Left hindlimb (tissue), 1 donor: ENCODE data around the gene RPL36.
"Not testable (repeated sequence)": the region's sequence is repeated elsewhere in the genome, so short reads cannot be mapped to it uniquely, and the experiment has no call there.

Experiments used
- DNase-seq: peaks from one replicate; pipeline ENCODE4 v3.0.0-alpha.2; 2018

Gene RPL36

DNA sequence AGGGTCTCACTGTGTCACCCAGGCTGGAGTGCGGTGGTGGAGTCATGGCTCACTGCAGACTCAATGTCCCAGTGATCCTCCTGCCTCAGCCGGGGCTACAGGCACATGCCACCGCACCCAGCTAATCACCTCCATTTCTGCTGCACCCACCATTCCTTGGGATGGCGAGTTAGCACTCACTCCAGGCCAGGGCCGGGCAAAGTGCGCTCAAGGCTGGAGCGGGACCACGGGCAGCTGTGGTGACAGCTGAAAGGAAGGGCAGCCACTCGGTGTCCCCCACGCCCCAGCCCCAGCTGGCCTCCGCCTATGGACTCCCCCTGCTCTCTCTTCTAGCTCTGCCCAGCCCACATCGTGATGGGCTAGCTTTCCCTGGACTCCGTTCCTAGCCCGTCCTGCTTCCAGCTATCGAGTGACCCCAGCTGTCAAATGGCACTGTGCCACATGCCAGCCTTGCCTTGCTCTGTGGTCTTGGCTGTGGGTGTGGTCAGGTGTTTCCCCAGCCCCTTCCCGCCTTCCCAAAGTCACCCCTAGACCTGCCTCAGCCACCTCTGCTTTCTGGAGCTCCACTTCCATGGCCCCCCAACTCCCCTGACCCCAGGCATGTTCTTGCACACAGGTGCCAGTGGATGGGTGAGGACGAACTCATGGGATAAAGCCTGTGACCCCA lies 13.9 kb upstream of the RPL36 start:
- no peak for DNase-seq

DNA sequence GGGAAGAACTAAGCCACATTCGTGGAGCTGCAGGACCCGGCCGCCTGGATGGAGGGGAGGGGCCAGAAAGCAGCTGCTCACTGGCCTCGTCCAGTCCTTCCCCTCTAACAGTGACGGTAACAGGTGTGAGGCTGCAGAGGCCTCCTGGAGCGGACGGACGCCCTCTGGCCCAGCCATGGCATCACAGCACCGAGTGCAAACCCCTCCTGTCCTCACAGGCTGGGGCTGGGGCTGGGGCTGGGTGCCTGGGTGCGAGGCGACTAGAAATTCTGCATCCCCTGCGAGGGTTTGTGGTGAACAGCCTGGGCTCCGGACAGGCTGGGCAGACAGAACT lies 13.4 kb upstream of the RPL36 start:
- no peak for DNase-seq

DNA sequence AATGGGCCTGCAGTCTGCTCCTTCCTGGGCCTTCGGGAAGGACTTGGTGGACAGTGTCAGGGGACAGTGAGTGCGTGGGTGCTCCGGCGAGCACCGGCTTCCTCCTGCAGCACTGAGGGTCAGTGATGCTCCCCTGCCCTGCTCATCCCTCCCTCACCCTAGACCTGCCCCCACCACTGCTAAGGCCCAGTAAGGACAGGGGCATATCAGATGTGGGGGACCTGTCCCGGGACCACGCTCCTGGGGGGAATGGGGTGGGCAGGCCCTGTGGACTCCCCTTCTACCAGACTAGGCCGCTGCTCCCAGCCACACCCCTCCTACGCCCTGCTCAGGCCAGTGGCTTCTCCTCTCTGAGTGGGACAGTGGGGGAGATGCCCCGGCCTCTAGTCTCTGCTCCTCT lies 13.0 kb upstream of the RPL36 start:
- DNase-seq, result no peak

DNA sequence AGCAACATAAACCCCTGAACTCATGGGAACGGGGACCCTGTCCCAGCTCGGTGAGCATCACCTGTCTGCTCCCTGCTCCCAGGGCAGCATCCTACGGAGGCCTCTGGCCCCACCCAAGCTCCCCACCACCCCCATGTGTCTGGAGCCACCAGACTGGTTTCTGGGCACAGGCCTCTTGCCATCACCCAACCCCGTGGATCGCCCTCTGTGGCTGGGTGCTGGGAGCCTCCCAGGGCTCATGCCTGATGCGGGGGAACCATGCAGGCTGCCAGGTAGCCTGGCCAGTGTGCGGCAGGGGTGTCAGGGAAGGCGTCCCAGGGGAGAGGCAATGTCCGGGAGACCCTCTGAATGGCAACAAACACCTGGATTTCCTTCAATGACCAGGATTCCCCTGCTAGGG lies 12.5 kb upstream of the RPL36 start:
- no peak for DNase-seq

DNA sequence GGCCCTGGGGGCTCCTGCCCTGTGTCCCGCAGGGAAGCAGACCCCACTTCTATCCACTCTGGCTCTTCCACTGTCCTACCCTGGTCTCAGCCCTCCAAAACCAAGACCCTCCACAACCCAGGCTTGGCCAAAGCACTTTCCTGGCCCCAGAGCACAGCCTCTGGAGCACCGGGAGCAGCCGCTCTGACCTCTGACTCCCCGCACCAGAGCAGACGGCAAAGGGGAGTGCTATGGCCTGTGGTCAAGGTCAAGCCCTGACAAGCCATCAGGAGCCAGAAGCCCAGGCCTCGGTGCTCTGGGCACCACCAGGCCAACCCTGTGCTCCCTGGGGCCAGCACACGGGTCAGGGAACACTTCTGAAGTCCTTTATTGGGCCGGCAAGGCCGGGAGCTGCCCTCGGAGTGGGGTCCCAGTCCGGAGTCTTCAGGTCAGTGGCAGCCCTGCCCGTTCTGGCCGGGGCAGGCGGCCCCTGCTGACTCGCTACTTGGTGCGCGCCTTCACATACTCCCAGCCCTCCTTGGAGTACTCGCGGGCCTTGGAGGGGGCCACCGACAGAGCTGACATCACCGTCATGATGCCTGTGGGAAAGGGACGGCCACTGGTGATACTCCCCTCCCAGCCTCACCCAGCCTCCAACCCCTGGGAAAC lies 11.9 kb upstream of the RPL36 start:
- no peak for DNase-seq

DNA sequence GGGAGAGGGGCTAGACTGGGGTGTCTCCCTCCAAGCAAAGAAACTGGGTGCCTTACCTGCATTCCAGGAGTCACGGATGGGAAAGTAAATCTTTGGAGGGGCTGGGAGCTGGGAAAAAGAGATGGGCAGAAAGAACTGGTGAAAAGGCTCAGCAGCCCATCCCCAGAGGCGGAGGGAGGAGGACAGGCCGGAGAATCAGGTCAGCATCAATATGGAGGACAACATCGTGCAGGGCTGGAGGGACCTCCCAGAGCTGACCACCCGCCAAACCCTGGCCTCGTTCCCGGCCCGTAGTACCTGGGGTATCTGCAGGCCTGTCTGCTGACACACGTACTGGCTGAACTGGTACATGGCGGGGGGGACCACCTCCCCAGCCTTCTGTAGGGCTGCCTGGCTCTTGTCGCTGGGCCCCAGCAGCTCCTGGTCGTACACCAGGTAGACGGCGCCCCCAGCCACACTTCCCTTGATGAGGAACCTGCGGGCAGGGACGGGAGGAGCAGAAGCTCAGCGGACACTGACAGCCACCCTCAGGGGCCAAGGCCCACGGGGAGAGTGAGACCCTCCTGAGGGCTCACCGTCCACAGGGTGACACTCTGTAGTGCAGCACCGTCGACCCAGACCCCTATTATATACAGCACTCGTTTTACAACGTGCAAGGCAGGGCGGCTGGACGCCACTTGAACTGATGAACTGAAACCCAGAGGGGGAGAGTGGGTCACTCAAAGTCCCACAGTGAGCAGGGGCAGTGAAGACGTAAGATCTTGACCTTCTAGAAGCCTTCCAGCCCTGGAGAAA lies 10.6 kb upstream of the RPL36 start:
- DNase-seq, result no peak

DNA sequence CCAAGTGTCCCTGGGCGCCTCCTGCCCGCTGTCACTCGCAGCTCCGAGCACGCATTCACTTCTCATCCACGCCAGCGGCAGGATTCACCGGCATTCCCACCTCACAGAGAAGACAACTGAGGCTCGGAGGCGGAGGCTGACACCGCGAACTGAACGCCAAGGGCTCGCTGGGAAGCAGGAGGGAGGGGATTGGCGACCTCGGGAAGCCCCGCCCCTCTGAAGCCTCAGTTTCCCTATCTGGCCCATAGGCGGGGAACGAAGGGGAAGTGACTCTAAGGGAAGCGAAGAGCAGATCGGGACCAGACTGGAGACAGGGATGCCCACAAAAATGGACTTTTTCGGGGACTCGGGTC lies 10.0 kb upstream of the RPL36 start:
- no peak for DNase-seq

DNA sequence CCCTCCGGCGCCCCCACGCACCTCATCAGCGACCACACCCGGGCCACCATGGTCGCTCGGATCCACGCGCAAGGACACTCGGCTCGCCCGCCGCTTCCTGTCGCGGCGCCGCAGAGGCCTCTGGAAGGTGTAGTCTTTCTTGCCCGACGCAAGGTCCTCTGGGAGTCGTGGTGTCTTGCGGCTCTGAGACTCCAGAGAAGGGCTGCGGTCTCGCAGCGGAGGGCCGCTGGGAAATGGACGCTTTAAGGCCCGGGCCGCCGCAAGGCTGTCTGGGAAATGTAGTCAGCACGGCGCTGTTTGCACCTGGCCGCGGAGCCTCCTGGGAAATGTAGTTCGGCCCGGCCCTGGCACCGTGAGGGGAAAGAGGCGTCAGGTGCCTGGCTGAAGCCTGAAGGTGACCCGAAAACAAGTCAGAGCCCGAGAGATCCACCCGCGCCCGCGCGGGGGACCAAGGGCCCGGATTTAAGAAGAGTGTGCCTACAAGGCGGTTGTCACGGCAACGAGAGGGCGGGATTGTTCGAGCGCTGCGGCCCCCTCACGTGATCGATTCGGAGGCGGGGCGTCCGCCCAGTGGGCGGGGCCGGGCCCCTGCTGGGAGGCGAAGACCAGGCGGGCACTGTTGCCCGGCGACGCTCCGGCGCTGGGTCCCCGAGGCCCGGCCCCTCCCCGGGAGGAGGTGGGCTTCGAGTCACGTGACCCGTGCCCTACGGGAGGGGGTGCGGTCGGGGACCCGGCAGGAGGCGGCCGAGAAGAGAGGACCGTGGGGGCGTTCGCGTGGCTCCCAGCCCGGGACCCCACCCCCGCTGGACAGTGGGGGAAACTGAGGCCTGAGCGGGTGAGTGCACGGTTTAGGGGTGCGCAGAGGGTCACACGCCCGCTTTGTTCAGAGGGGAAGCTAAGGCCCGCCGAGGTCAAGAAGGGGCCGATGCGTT lies 9.4 kb upstream of the RPL36 start, which contains the start of the genes HSD11B1L and MICOS13:
HSD11B1L (plus strand) TSS at position 591 of the 932 bp plus-strand sequence. CDS start 3,806 bp downstream, outside the sequence.
MICOS13 (minus strand) TSS at position 80 of the 932 bp plus-strand sequence; CDS start at position 50, 30 bp downstream.
- DNase-seq, result peak; percentile 98

DNA sequence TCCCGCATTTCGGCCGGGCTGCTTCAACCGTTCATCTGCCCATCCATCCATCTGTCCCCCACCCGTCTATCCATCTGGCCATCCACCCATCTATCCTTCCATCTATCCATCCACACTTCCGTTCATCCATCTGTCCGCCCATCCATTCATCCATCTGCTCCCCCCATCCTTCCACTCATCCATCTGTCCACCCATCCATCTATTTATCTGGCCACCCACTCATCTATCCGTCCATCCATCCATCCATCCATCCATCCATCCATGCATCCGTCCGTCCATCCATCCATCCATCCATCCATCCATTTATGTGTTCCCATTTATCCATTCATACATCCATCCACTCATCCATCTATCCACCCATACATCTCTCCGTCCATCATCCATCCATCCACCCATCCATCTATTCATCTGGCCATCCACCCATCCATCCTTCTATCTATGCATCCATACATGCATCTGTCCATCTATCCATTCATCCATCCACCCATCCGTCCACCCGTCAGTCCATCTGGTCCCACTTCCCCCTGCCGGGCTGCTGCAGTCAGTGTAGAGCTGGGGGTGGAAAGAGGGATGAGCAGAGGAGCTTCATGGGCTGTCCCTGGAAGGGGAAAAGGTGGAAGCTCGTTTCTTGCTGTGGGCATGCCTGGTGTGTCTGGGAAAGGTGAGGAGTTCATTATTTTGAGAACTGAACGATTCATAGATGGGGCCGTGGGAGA lies 8.5 kb upstream of the RPL36 start:
- no peak for DNase-seq

DNA sequence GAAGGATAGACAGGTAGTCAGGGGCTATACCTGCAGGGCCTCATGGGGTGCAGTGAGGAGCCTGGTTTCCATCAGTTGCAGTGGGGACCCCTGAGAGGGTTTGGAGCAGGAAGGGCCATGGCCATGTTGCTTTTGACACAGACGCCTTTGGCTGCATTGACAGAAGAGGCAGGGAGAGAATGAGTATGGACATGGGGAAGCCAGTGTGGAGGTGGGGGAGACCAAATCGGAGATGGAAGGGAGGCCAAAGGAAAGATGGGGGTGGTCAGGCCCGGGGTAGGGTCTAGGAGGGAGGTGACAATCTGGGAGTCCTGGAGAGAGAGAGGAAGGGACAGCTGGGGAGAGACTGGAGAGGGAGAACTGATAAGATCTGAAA lies 8.0 kb upstream of the RPL36 start:
- DNase-seq, result no peak

DNA sequence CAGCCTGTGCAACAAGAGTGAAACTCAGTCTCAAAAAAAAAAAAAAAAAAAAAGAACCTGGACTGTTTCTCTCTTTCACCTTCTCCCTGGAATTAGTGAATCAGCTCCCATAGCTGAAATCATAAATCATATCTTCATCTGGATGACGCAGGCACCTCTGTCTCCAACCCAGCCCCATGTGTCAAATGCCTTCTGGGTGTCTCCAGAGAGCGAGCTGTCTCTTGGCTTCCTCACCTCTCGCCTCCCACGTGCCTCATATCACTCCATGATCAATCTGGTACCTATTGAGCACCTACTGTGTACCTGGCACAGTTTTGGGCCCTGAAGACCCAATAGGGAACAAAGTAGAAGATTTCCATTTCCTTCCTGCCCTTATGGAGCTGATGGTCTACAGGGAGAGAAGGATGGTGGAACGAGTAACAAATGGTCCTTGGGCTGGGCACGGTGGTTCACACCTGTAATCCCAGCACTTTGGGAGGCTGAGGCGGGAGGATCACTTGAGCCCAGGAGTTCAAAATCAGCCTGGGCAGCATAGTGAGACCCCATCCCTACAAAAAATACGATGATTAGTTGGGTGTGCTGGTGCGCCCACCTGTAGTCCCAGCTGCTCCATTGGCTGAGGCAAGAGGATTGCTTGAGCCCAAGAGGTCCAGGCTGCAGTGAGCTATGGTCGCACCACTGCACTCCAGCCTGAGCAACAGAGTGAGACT lies 6.8 kb upstream of the RPL36 start:
- no peak for DNase-seq

DNA sequence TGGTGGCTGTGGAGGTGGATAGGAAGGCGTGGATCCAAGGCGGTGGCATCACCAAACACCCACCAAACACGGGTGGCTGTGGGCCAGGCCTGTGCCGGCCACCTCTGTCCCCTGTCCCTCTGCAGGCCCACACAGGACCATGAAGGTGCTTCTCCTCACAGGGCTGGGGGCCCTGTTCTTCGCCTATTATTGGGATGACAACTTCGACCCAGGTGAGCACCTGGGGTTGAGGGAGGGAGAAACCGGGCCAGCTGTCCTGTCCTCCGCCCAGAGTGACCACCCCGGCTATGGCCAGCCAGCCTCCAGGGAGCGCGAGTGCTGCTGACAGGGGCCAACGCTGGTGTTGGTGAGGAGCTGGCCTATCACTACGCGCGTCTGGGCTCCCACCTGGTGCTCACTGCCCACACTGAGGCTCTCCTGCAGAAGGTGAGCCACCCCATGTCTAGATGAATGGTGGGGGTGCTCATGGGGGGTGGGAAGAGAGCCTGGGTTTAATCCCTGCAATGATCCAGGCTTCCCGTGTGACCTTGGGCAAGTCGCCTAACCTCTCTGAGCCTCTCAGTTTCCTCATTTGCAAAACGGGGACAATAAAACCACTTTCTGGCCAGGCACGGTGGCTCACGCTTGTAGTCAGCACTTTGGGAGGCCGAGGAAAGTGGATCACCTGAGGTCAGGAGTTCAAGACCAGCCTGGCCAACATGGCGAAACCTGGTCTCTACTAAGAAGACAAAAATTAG lies 5.2 kb upstream of the RPL36 start:
- no peak for DNase-seq

DNA sequence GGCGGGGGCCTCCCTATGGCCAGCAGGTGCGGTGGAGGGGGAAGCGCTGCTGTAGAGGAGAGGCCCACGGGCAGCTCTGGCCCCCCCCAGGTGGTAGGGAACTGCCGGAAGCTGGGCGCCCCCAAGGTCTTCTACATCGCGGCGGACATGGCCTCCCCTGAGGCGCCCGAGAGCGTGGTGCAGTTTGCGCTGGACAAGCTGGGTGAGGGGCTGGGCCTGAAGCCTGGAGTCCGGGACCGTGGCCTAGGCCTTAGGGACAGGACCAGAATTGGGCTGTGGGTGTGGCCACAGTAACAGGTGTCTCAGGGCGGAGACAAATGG lies 3.8 kb upstream of the RPL36 start:
- DNase-seq, result no peak

DNA sequence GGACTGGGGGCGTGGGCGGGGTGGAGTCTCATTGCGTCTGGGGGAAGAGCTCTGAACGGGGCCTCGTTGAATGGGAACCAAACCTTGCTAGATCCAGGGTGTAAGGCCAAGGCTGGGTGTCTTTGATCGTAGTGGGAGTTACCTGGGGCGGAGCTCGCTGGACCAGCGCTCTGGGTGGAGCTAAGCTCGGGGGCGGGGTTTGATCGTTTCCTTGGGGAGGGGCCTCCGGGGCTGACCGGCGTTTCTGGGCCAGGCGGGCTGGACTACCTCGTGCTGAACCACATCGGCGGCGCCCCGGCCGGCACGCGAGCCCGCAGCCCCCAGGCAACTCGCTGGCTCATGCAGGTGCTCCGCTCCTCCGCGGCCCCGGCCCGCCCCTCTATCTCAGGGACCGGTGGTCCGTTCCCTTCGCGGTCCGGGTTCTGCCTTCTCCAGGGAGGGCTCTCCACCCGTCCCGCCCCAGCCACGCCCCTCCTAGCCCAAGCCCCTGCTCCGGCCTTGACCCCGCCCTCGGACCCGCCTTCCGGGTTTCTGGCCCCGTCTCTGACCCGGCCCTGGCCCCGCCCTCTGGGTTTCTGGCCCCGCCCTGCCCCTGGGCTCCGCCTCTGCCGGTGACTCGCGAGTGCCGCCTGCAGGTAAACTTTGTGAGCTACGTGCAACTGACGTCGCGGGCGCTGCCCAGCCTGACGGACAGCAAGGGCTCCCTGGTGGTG lies 3.3 kb upstream of the RPL36 start:
- DNase-seq, result peak; percentile 96

DNA sequence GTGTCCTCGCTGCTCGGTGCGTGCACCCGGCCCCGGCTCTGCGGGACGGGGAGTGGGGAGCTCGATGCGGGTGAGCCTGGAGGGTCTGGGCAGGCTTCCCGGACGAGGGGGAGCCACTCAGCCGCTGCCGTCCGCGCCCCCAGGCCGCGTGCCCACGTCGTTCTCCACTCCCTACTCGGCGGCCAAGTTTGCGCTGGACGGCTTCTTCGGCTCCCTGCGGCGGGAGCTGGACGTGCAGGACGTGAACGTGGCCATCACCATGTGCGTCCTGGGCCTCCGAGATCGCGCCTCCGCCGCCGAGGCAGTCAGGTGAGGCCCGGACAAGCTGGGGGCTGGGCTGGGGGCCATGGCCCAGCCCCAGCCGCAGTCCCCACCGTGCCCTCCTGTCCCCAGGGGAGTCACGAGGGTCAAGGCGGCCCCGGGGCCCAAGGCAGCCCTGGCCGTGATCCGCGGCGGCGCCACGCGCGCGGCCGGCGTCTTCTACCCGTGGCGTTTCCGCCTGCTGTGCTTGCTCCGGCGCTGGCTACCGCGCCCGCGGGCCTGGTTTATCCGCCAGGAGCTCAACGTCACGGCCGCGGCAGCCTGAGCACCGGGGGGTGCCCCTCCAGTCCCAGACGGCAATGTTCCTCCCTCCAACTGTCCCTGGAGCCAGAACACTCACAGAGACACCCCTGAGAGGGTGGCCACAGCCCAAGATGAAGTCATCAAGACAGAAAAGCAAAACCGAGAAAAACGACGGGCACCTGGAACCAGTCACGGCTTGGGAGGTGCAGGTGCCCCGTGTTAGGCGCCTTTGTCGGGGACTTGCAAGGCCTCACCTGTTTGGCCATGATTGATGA lies 2.5 kb upstream of the RPL36 start:
- DNase-seq, result no peak

DNA sequence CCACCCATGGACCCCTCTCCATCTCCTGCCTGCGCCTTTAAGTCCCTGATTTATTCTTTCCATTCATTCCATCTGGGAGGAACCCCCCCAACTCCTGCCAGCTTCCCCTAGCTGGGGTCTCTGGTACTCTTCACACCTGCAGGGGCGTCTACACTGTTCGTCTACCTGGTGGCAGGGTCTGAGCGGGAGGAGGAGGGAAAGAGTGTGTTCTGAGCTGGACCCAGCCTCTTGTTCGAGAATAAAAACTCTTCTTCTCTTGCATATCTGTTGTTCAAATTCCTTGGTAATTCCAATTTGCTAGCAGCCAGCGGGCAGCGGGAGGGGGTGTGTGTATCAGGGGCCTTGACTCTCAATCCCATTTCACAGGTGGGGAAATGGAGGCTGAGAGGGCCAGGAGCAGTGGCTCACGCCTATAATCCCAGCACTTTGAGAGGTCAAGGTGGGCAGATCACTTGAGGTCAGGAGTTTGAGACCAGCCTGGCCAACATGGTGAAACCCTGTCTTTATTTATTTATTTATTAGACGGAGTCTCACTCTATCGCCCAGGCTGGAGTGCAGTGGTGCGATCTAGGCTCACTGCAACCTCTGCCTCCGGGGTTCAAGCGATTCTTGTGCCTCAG lies 1.7 kb upstream of the RPL36 start:
- not testable (repeated sequence) for DNase-seq

DNA sequence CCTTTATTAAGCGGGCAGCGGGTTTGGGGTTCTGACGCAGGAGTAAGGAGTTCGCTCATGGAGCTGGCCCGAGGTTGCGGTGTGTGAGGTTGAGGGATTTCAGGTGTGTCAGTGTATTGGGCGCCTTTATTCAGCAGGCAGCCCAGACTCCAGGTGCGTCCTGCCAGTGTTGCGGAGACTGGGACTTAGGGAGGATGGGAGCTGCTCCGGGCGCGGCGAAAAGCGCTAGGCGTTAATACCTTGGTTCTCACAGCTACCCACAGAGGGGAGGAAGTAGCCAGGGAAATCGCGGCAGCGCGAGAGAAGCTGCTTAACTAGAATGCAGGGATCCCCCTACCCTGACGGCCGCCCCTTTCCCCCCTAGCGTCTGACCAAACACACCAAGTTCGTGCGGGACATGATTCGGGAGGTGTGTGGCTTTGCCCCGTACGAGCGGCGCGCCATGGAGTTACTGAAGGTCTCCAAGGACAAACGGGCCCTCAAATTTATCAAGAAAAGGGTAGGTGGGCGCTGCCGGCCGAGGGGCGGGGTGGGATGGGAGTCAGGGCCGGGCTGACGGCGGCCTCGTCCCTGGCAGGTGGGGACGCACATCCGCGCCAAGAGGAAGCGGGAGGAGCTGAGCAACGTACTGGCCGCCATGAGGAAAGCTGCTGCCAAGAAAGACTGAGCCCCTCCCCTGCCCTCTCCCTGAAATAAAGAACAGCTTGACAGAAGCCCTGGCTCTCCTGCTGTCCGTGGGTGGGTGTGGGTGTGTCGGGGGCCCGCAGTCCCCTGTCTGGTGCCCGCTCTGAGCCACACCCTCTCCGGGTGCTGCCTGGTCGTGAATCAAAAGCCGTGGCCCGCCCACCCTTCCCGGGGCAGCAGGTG lies 1.1 kb downstream of the RPL36 start:
- peak; percentile 78 for DNase-seq
